HepG2 (cell line): ENCODE data around the gene GJD3. TPM values are rescaled to one million over a fixed set of nuclear protein-coding genes. Genes with fewer than 3 reads are reported as not detected.

Experiments used
- ATF4 ChIP-seq, 2 experiments: fragments of 450-650 bp in 1 of 2; sonication (generic) in 1 of 2; formaldehyde crosslinking; IDR thresholded peaks; 2 replicates each; pipeline versions ENCODE4 v1.5.0 to v1.8.0; 2020 to 2022; ENCODE audit warnings: mild to moderate bottlenecking in 1 of 2, missing genetic modification reagents in 1 of 2
- EP300 ChIP-seq, 3 experiments: sonication (generic) in 1 of 3; formaldehyde crosslinking in 1 of 3; IDR thresholded peaks; 2 replicates each; pipeline versions ENCODE4 v1.5.1 to v1.6.1; 2011 to 2020; ENCODE audit warnings: low read depth in 2 of 3, low read length in 2 of 3, borderline replicate concordance in 1 of 3, improper control_type of control experiment in 1 of 3, mild to moderate bottlenecking in 1 of 3, missing genetic modification reagents in 1 of 3, moderate library complexity in 1 of 3
- FOXK1 ChIP-seq: sonication (generic); formaldehyde crosslinking; IDR thresholded peaks from 2 replicates; pipeline ENCODE4 v1.4.0; 2020; ENCODE audit warnings: low read depth, missing genetic modification reagents, borderline replicate concordance
- FOXP1 ChIP-seq, 2 experiments: fragments of 450-650 bp in 1 of 2; IDR thresholded peaks; 2 replicates each; pipeline ENCODE4 v1.6.1; 2017 to 2018; ENCODE audit warnings: antibody characterized with exemption in 1 of 2
- GPBP1L1 ChIP-seq: sonication (generic); formaldehyde crosslinking; IDR thresholded peaks from 2 replicates; pipeline ENCODE4 v1.5.0; 2020; ENCODE audit warnings: mild to moderate bottlenecking, missing genetic modification reagents
- MYPOP ChIP-seq: sonication (generic); formaldehyde crosslinking; IDR thresholded peaks from 2 replicates; pipeline ENCODE4 v1.8.1; 2023; ENCODE audit warnings: mild to moderate bottlenecking, moderate library complexity, missing genetic modification reagents
- PCBP1 ChIP-seq: fragments of 200-400 bp; formaldehyde crosslinking; IDR thresholded peaks from 2 replicates; pipeline ENCODE4 v1.6.1; 2017; ENCODE audit warnings: mild to moderate bottlenecking, low read depth, low read length, borderline replicate concordance
- SIX4 ChIP-seq: sonication (generic); formaldehyde crosslinking; IDR thresholded peaks from 2 replicates; pipeline ENCODE4 v1.4.0; 2020; ENCODE audit warnings: missing genetic modification reagents
- SNAI1 ChIP-seq: sonication (generic); formaldehyde crosslinking; IDR thresholded peaks from 2 replicates; pipeline ENCODE4 v1.5.0; 2020; ENCODE audit warnings: mild to moderate bottlenecking, missing genetic modification reagents, borderline replicate concordance
- TBL1XR1 ChIP-seq: fragments of 150-350 bp; IDR thresholded peaks from 2 replicates; pipeline ENCODE4 v1.6.1; 2014; ENCODE audit warnings: borderline replicate concordance, low read length; ENCODE audit not compliant: partially characterized antibody
- U2AF2 ChIP-seq: fragments of 200-400 bp; formaldehyde crosslinking; IDR thresholded peaks from 2 replicates; pipeline ENCODE4 v1.6.1; 2017; ENCODE audit warnings: low read depth, mild to moderate bottlenecking, low read length
- ZBTB38 ChIP-seq: sonication (generic); formaldehyde crosslinking; IDR thresholded peaks from 2 replicates; pipeline ENCODE4 v1.5.1; 2020; ENCODE audit warnings: mild to moderate bottlenecking, missing genetic modification reagents
- ZNF17 ChIP-seq: sonication (generic); formaldehyde crosslinking; IDR thresholded peaks from 2 replicates; pipeline ENCODE4 v1.5.0; 2020; ENCODE audit warnings: mild to moderate bottlenecking, missing genetic modification reagents
- ZNF180 ChIP-seq: sonication (generic); formaldehyde crosslinking; IDR thresholded peaks from 2 replicates; pipeline ENCODE4 v1.4.0; 2020; ENCODE audit warnings: low read depth, missing genetic modification reagents, borderline replicate concordance
- ZNF256 ChIP-seq: sonication (generic); formaldehyde crosslinking; conservative IDR thresholded peaks from 2 replicates; pipeline ENCODE4 v1.4.0; 2020; ENCODE audit warnings: missing genetic modification reagents
- ZNF280D ChIP-seq: sonication (generic); formaldehyde crosslinking; IDR thresholded peaks from 2 replicates; pipeline ENCODE4 v1.5.1; 2020; ENCODE audit warnings: mild to moderate bottlenecking, missing genetic modification reagents
- ZNF333 ChIP-seq: sonication (generic); formaldehyde crosslinking; IDR thresholded peaks from 2 replicates; pipeline ENCODE4 v1.4.0; 2020; ENCODE audit warnings: mild to moderate bottlenecking, missing genetic modification reagents, borderline replicate concordance
- ZNF460 ChIP-seq: sonication (generic); formaldehyde crosslinking; IDR thresholded peaks from 2 replicates; pipeline ENCODE4 v1.5.1; 2020; ENCODE audit warnings: missing genetic modification reagents, mild to moderate bottlenecking, borderline replicate concordance
- ZNF580 ChIP-seq: IDR thresholded peaks from 2 replicates; pipeline ENCODE4 v1.6.1; 2016; ENCODE audit warnings: low read depth, borderline replicate concordance
- ZNF780A ChIP-seq: sonication (generic); formaldehyde crosslinking; IDR thresholded peaks from 2 replicates; pipeline ENCODE4 v1.8.0; 2022; ENCODE audit warnings: mild to moderate bottlenecking, missing genetic modification reagents, moderate library complexity
- ZNF878 ChIP-seq: sonication (generic); formaldehyde crosslinking; IDR thresholded peaks from 2 replicates; pipeline ENCODE4 v1.8.1; 2023; ENCODE audit warnings: mild to moderate bottlenecking, missing genetic modification reagents, moderate library complexity
- polyA plus RNA-seq, 8 experiments: library from polyadenylated mRNA; depleted of rRNA in 3 of 8; stranded (reverse) in 7 of 8; unstranded in 1 of 8; fragments of >200 nt; fragmentation: Illumina TruSeq in 4 of 8; extraction: Trizol in 4 of 8; gene quantifications; 2 replicates each; pipeline versions ENCODE4 v1.2.1 to v1.2.3, GENCODE V29; 2011 to 2016; ENCODE audit warnings: low read depth in 4 of 8, missing spikeins in 1 of 8, mixed read lengths in 1 of 8; ENCODE audit not compliant: insufficient read depth in 1 of 8
- total RNA-seq, 5 experiments: library from RNA; depleted of rRNA; stranded (reverse); fragments of >200 nt; fragmentation: Illumina TruSeq; extraction: Trizol; gene quantifications; 2 replicates each; pipeline ENCODE4 v1.2.3, GENCODE V29; 2016; ENCODE audit warnings: low read depth in 1 of 5

Gene GJD3
- total and polyA plus RNA-seq, 2 of the 13 experiments (the other 11 are each of a cell fraction or from before 2014, with no cell fraction given): not detected

GRCh38 chr17:40363111-40363827 is 1.3 kb downstream of the GJD3 start (continued):
- TF ChIP-seq ZNF256 (CRISPR knock-in tag): no peak
- TF ChIP-seq MYPOP: no peak; the same call in 1 of the 2 replicates
- TF ChIP-seq ZNF333: 0 out of 2 replicates have a peak, but pooled peaks have one; percentile 35
- no peak for TF ChIP-seq U2AF2
- TF ChIP-seq ZBTB38 (CRISPR knock-in tag): peak; percentile 50
- no peak for TF ChIP-seq SIX4 (CRISPR knock-in tag)
- TF ChIP-seq ZNF17 (CRISPR knock-in tag): no peak
- TF ChIP-seq GPBP1L1 (CRISPR knock-in tag): no peak
- TF ChIP-seq TBL1XR1: no peak
- no peak for TF ChIP-seq EP300 (IDR thresholded peaks at IDR 0.05; ENCODE audit: low read depth in 2 of 2, low read length in 2 of 2)
- TF ChIP-seq EP300 (CRISPR knock-in tag; IDR thresholded peaks at IDR 0.05; ENCODE audit: borderline replicate concordance): no peak
- TF ChIP-seq ZNF580: no peak
- TF ChIP-seq ATF4 (CRISPR knock-in tag; IDR thresholded peaks at IDR 0.05): no peak
- TF ChIP-seq SNAI1 (CRISPR knock-in tag): no peak
- no peak for TF ChIP-seq ZNF878 (CRISPR knock-in tag)
- no peak; the same call in 1 of the 2 replicates for TF ChIP-seq ZNF280D (CRISPR knock-in tag)
- TF ChIP-seq ZNF460: no peak
- TF ChIP-seq ZNF780A (CRISPR knock-in tag): no peak
- TF ChIP-seq FOXP1 (IDR thresholded peaks at IDR 0.05): no peak
- TF ChIP-seq FOXP1 (CRISPR knock-in tag; IDR thresholded peaks at IDR 0.05): no peak
- TF ChIP-seq PCBP1: no peak
- TF ChIP-seq FOXK1 (CRISPR knock-in tag): no peak
- TF ChIP-seq ZNF180 (CRISPR knock-in tag): no peak
